ENCODE measurements around the gene DSCAML1.

DNA sequence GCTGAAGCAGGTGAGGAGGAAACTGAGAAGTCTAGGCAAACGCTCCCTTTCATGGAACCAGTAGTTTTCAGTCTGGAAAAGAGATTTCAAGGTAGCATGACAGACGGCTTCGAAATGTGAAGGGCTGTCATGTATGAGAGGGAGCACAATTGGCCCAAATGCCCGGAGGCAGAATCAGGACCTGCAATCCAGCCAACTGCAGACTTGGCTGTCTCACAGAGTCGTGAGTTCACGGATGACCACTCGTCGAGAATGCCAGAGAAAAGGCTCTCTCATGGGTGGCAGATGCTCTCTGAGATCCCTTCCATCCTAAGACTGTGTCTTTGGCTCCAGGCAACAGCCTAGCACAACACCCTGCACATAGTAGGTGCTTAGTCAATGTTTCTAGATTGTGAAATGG lies 134.8 kb downstream of the DSCAML1 start:
- TF ChIP-seq EZH2 (IDR thresholded peaks at IDR 0.05; ENCODE audit: insufficient read depth, low read length) (no peak), CTCF (IDR thresholded peaks at IDR 0.05; ENCODE audit: insufficient read depth, low read depth, low read length) (no peak)
